ENCODE data around the gene MMP13.

- TF ChIP-seq CTCF (IDR thresholded peaks at IDR 0.05; ENCODE audit: insufficient read depth, low read length) (no peak), GABPA (IDR thresholded peaks at IDR 0.05; ENCODE audit: low read depth) (no peak), POLR2AphosphoS5 (IDR thresholded peaks at IDR 0.05; ENCODE audit: low read depth) (no peak), REST (IDR thresholded peaks at IDR 0.05; ENCODE audit: insufficient replicate concordance, low read depth) (no peak)
These were observed 10.5 kb upstream of the MMP13 start for GRCh38 chr11:102966011-102966410.

Data from HL-60 (cell line).